GM20000 (cell line): Measurements from ENCODE around the gene TSPEAR.

ENCODE experiments used
- DNase-seq: peaks from one replicate; pipeline ENCODE4 v3.0.0; 2012; ENCODE audit warnings: low spot score
- CTCF ChIP-seq: IDR thresholded peaks from 2 replicates; pipeline ENCODE4 v1.5.1; 2012; ENCODE audit warnings: mild to moderate bottlenecking, control low read depth; ENCODE audit errors: extremely low read depth, missing control alignments

Gene TSPEAR

DNA sequence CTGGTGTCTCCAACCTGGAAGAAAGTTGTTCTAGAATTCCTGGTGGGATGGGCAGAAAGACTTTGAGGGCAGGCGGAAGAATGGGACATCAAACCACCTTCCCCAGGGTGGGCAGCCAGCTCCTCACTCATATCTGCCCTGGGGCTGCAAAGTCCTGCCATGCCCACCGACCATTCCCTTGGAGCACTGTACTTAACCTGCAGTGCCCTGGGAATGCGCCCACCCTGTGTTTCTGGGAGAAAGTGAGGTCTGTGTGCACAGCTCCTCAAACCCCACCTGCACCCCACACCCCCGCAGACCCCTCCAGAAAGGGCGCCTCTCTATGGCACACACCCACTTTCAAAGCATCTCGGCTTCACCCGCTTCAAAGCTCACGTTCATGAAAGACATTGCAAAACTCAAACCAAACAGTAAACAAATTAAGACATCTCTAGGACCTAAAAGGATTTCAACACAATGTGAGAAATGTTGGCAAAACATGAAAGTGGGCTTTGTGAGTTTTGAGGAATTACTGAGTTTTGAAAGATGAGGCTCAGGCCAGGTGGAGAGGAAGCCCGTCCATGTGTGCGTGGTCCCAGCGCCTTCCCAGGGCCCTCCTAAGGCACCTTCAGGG, 196.5 kb downstream of the TSPEAR start:
- TF ChIP-seq CTCF, result no peak
- no peak for DNase-seq

- no peak for TF ChIP-seq CTCF
- no peak for DNase-seq
Observed at GRCh38 chr21:44514218-44514520, 197.2 kb downstream of the TSPEAR start.

DNA sequence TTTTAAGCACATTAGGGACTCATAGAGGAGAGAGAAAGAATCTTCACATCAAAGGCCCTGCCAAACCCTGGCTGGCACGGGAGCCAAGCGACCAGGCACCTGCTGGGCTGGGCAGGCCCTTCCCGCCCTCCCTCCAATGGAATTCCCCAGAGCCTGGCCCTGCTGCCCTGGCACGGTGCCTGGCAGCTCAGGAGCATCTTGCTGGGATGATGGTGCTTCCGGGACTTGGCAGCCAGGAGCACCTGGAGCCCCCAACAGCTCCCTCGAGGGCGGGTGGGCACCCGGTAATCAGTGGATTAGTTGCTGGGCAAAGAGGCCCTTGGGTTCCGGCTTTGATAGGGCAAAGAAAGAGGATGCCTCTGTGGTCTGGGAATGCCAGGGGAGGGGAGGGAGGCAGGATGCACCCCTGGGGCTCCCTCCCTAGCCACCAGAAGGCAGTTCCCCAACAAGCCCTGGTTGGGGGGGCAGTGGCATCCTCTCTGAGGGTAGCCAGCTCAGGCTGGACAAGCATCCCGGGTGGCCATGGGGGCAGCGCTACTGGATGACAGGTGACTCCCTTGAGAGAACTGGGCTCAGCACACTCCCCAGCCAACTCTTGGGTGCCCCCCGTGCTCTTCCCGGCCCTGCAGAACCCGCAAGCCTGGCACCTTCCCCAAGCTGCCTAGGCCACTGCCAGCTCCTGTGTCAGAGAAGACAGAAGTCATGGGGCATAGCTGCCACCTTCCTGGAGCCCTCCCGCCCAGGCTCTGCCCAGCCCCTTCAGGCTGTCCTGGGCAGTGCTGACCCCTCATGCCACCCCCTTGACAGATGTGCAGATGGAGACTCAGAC, 197.8 kb downstream of the TSPEAR start:
- TF ChIP-seq CTCF, result no peak
- DNase-seq, result no peak

GRCh38 chr21:44512496-44513388, 198.6 kb downstream of the TSPEAR start:
- DNase-seq, result no peak
- TF ChIP-seq CTCF, result no peak

- DNase-seq, result no peak
- TF ChIP-seq CTCF, result no peak
Observed at GRCh38 chr21:44511938-44512275, 199.5 kb downstream of the TSPEAR start.

- DNase-seq, result no peak
Observed at GRCh38 chr21:44511219-44511937, 200.0 kb downstream of the TSPEAR start.

More at GRCh38 chr21:44511219-44511937, 200.0 kb downstream of the TSPEAR start:
- no peak for TF ChIP-seq CTCF
